Measurements from ENCODE around the gene SNX32. TPM values are rescaled to one million over a fixed set of nuclear protein-coding genes. Genes with fewer than 3 reads are reported as not detected.

Gene SNX32
- total RNA-seq, 2 donors from 2014 or later, result 1.5 to 4.3 TPM

DNA sequence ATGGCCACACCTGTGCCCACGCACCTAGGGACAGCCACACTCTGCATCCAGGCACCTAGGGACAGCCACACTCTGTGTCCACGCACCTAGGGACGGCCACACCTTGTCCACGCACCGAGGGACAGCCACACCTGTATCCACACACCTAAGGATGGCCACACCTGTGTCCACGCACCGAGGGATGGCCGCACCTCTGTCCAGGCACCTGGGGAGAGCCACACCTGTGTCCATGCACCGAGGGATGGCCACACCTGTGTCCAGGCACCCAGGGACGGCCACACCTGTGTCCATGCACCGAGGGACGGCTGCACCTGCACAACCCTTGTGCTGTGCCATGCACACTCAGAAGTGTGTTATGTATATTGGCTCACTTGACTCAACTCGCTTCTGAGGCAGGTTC, 36.1 kb upstream of the SNX32 start:
- Histone ChIP-seq H3K27me3 (ENCODE audit: control insufficient read depth, insufficient read depth, low read length, poor library complexity, severe bottlenecking) (no peaks in the 10 kb centered on the region), H3K27ac (ENCODE audit: low read depth, low read length) (no peak overlapping the region), H3K9me3 (ENCODE audit: control insufficient read depth, low read length) (no peaks in the 10 kb centered on the region), H3K36me3 (ENCODE audit: control insufficient read depth, insufficient read depth, low read length) (no peaks in the 10 kb centered on the region), H3K9ac (ENCODE audit: extremely low read depth, low read length, poor library complexity, severe bottlenecking) (no peak overlapping the region), H3K4me1 (ENCODE audit: control insufficient read depth, insufficient read depth, low read length) (peaks cover 4% of the 10 kb centered on the region), H3K4me3 (ENCODE audit: low read length) (no peak overlapping the region)
- TF ChIP-seq, protein P1, sequence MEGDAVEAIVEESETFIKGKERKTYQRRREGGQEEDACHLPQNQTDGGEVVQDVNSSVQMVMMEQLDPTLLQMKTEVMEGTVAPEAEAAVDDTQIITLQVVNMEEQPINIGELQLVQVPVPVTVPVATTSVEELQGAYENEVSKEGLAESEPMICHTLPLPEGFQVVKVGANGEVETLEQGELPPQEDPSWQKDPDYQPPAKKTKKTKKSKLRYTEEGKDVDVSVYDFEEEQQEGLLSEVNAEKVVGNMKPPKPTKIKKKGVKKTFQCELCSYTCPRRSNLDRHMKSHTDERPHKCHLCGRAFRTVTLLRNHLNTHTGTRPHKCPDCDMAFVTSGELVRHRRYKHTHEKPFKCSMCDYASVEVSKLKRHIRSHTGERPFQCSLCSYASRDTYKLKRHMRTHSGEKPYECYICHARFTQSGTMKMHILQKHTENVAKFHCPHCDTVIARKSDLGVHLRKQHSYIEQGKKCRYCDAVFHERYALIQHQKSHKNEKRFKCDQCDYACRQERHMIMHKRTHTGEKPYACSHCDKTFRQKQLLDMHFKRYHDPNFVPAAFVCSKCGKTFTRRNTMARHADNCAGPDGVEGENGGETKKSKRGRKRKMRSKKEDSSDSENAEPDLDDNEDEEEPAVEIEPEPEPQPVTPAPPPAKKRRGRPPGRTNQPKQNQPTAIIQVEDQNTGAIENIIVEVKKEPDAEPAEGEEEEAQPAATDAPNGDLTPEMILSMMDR (conservative IDR thresholded peaks at IDR 0.05), result no peak
- Mint-ChIP-seq H3K27ac (no peak overlapping the region), H3K4me1 (peaks cover 14% of the 10 kb centered on the region), H3K27me3 (ENCODE audit: insufficient read depth) (no peaks in the 10 kb centered on the region), H3K36me3 (ENCODE audit: low read depth) (peaks cover 6% of the 10 kb centered on the region), H3K4me3 (no peak overlapping the region), H3K9me3 (no peaks in the 10 kb centered on the region)
- no peak for DNase-seq
- 92 to 99% methylated on average over 9 to 13 of the region's 13 CpGs for WGBS, 2 experiments (ENCODE audit: insufficient coverage in 1 of 2, insufficient read length in 1 of 2)

DNA sequence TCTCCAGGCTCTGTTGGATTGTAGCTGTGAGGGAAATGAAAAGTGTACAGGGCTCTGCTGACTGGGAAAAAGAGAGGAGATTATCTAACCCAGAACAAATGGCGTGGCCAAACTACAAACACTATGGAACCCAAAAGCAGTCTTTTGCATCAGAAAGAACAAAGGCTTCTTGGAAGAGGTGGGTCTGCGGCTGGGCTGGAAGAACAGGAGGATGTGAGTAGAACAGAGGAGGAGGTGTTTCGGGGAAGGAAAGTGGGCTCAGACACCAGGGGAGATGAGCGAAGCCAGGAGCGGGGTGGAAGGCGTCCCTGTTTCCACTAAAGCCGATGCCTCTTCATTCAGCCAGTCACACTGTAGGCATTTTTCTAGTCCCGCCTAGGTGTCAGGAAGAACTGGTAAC, 34.9 kb upstream of the SNX32 start:
- Mint-ChIP-seq H3K4me1 (peaks cover 15% of the 10 kb centered on the region), H3K27me3 (ENCODE audit: insufficient read depth) (peaks cover 8% of the 10 kb centered on the region), H3K36me3 (ENCODE audit: low read depth) (peaks cover 6% of the 10 kb centered on the region), H3K27ac (no peak overlapping the region), H3K9me3 (no peaks in the 10 kb centered on the region), H3K4me3 (no peak overlapping the region)
- Histone ChIP-seq H3K9ac (ENCODE audit: extremely low read depth, low read length, poor library complexity, severe bottlenecking) (no peak overlapping the region), H3K9me3 (ENCODE audit: control insufficient read depth, low read length) (no peaks in the 10 kb centered on the region), H3K4me1 (ENCODE audit: control insufficient read depth, insufficient read depth, low read length) (peaks cover 4% of the 10 kb centered on the region), H3K4me3 (ENCODE audit: low read length) (no peak overlapping the region), H3K36me3 (ENCODE audit: control insufficient read depth, insufficient read depth, low read length) (no peaks in the 10 kb centered on the region), H3K27me3 (ENCODE audit: control insufficient read depth, insufficient read depth, low read length, poor library complexity, severe bottlenecking) (no peaks in the 10 kb centered on the region), H3K27ac (ENCODE audit: low read depth, low read length) (no peak overlapping the region)
- DNase-seq, result no peak
- 92 to 94% methylated on average over 3 to 8 of the region's 8 CpGs for WGBS, 2 experiments (ENCODE audit: insufficient coverage in 1 of 2, insufficient read length in 1 of 2)
- TF ChIP-seq, protein P1 (conservative IDR thresholded peaks at IDR 0.05), result no peak

DNA sequence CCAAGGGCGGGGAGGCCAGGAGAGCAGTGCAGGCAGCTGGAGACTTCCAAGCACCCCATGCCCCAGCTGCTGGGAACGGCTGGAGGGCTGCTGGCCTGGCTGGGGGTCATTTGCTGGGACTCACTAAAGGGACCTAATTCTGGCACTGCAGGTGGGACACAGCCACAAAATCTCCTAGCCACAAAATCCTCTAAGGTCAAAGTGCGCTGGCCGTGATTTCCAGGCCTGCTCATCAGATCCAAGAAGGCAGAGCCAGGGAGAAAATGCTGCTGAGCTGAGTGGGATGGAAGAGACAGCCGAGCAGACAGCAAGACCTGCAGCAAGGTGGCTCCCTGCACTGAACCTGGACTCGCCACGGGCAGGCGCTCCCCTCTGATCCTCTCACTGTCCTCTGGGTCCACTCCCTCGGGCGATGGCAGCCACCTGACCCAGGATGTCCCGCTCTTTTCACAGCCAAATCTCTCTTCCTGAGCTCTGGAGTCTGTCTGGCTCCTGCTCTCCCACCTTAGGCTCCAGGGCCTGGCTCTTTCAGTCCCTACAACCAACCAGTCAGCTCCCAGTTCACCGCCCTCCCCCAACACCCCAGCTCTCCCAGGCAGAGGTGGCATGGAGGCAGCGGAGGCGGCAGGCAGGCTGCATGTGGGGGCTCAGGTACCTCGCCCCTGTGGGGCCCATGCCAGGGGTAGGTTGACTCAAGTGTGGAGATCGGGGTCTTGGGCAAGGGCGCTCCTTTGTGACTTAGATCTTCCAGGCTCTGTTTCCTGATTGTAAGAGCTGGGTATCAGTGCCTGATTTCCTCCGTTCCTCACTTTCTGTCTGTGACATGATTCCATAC, 32.4 kb upstream of the SNX32 start:
- Histone ChIP-seq H3K4me3 (ENCODE audit: low read length) (no peak overlapping the region), H3K4me1 (ENCODE audit: control insufficient read depth, insufficient read depth, low read length) (peaks cover 4% of the 10 kb centered on the region), H3K27ac (ENCODE audit: low read depth, low read length) (no peak overlapping the region), H3K9me3 (ENCODE audit: control insufficient read depth, low read length) (no peaks in the 10 kb centered on the region), H3K27me3 (ENCODE audit: control insufficient read depth, insufficient read depth, low read length, poor library complexity, severe bottlenecking) (no peaks in the 10 kb centered on the region), H3K9ac (ENCODE audit: extremely low read depth, low read length, poor library complexity, severe bottlenecking) (no peak overlapping the region), H3K36me3 (ENCODE audit: control insufficient read depth, insufficient read depth, low read length) (no peaks in the 10 kb centered on the region)
- Mint-ChIP-seq H3K27me3 (ENCODE audit: insufficient read depth) (peaks cover 12% of the 10 kb centered on the region), H3K4me1 (peaks cover 15% of the 10 kb centered on the region), H3K9me3 (no peaks in the 10 kb centered on the region), H3K27ac (no peak overlapping the region), H3K4me3 (no peak overlapping the region), H3K36me3 (ENCODE audit: low read depth) (no peaks in the 10 kb centered on the region)
- TF ChIP-seq, protein P1 (conservative IDR thresholded peaks at IDR 0.05), result no peak
- no peak for DNase-seq
- WGBS, 2 experiments (ENCODE audit: insufficient coverage in 1 of 2, insufficient read length in 1 of 2), result 88 to 91% methylated on average over 12 to 18 of the region's 18 CpGs
